DMS153 treated with DMSO at 0.1 percent for 48 hours (cell line): ENCODE measurements around the gene LGALS12.
"Not testable (repeated sequence)": the region's sequence is repeated elsewhere in the genome, so short reads cannot be mapped to it uniquely, and the experiment has no call there.

Experiments used
- DNase-seq: peaks from one replicate; lab custom pipeline; 2025; ENCODE audit not compliant: unreplicated experiment; lab: John Stamatoyannopoulos, UW

The LGALS12 gene

GRCh38 chr11:63504054-63504453 is 1.8 kb upstream of the LGALS12 start:
- DNase-seq = no peak

GRCh38 chr11:63504933-63505586 is 824 bp upstream of the LGALS12 start:
- DNase-seq = no peak

DNA sequence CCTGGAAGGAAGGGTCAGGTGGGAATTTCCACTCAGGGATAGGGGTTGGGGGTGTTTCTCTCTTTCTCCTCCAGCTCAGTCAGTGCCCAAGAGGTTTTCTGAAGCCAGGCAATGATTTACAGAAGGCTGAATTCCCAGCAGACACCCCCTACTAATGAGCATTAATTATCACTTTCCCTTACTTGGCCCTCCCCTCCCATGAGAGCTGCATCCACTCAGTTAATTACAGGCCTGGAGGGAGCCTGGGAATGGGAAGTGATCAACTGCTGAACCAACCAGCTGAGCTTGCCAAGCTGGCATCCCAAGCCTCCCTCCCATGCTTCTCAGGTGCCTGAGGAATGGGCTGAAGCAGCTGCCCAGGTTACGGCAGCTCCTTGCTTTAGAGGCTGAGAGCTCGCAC is 992 bp downstream of the LGALS12 start:
- DNase-seq = no peak

DNA sequence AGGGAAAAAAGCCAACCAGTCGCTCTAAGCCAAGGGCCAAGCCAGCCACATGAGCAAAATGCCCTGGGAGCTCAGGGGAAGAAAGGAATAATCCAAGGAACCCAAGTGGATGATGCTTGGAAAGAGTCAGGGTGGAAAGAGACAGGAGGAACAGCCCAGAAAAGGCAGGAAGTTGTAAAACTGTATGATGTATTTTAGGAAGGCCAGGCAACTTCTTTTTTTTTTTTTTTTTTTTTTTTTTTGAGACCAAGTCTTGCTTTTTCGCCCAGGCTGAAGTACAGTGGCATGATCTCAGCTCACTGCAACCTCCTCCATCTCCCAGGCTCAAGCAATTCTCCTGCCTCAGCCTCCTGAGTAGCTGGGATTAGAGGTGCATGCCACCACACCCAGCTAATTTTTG is 1.6 kb downstream of the LGALS12 start:
- DNase-seq = no peak

- DNase-seq = no peak
Observed at GRCh38 chr11:63508009-63508408, 2.1 kb downstream of the LGALS12 start.

- no peak for DNase-seq
Observed at GRCh38 chr11:63508745-63509144, 2.9 kb downstream of the LGALS12 start.

DNA sequence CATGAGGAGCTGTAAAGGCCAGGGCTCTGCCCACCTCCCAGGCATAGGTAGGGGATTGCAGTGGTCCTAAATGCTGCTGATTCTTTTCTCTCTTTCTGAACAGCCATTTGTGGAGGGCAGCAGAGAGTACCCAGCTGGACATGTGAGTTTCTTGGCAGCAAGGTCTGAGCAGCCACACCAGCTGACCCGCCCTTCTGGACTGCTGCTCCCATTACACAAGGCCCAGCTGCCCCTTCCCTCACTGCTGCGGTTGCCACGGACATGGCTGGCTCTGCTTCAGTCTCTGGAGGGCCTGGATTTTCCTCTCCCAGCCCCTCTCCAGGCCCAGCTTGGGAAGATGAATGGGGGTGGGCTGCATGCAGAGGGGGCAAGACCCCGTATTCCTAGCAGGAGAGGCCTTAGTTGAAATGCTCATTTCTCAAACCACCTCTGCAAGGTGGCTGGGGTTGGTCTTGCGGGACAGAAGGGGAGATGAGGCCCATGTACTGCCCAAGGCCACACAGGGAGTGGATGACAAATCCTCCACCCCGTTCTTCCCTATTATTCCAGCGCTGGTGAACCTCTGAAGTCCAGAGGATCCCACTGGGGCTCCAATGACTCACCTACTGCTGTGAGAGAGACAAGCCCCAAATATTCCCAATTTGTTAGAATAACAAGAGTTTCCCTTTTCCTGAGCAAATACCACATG is 4.6 kb downstream of the LGALS12 start:
- DNase-seq = no peak

DNA sequence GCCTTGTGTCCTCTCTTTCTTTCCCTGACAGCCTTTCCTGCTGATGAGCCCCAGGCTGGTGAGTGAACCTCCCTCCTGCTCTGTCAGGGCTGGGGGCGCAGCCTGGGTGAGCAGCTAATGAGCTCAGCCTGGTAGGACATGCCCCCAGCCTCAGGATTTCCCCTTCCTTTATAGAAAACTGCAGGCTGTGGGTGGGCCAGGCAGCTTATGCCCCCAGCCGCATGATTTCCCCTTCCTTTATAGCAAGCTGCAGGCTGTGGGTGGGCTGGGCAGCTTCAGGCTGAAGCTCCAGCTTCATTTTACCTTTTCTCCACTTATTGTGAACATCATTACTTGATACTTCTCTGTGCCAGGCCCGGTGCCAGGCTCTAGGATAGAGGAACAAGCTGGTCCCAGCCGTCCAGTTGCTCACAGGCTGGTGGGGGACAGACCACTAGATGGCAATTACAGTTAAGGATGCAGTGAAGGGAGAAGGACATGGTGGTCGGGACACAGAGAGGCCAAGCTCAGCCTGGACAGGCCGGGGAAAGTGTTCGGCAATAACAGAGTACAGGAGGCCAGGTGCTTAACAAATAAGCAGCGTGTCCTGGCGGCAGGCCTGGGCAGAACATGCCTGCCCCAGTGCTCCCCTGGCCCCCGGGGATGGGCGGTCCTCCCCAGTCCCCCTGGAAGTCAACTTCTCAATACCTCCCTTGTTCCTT is 5.3 kb downstream of the LGALS12 start:
- DNase-seq = no peak

GRCh38 chr11:63512816-63513215 is 6.9 kb downstream of the LGALS12 start:
- DNase-seq = no peak

- no peak for DNase-seq
Observed at GRCh38 chr11:63516109-63516508, 10.2 kb downstream of the LGALS12 start.

DNA sequence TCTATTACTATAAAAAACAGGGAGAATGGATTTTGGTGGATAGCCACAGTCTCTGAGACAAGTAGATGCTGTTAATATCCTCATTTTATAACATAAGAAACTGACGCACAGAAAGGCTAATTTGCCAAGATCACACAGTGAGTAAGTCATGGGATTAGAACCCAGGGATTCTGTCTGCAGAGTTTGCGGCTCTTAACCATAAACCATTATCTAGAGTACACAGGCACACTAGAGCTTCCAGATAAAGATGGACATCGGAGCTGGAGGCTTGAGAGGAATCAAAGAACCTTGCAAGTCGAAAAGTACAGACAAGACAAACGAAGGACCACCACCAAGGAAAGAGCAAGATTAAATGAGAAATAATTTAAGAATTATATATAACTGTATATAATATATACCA is 11.3 kb downstream of the LGALS12 start:
- DNase-seq = no peak

- DNase-seq = no peak
Observed at GRCh38 chr11:63518548-63518947, 12.7 kb downstream of the LGALS12 start.

DNA sequence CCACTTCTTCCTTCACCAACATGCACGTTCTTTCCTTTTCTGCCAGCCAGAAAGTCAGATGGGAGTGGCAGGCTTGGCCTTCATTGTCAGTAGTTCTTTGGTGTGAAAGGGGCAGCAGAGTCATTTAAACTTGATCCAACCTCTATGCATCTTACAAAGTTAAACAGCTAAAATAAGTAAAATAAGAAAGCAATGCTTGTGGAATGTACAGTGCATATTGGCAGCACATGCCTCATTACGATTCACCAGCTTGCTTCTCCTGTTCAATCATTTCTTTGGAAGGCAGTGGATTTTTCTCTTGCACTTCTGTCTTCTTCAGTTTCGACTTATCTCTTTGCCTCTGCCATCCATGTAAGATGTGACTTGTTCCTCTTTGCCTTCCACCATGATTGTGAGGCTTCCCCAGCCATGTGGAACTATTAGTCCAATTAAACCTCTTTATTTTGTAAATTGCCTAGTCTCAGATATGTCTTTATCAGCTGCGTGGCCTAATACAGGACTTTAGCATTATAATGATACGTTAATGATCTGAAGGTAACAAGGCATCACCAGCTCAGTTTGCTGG is 14.8 kb downstream of the LGALS12 start:
- no peak for DNase-seq

- no peak for DNase-seq
Observed at GRCh38 chr11:63521896-63522295, 16.0 kb downstream of the LGALS12 start.

DNA sequence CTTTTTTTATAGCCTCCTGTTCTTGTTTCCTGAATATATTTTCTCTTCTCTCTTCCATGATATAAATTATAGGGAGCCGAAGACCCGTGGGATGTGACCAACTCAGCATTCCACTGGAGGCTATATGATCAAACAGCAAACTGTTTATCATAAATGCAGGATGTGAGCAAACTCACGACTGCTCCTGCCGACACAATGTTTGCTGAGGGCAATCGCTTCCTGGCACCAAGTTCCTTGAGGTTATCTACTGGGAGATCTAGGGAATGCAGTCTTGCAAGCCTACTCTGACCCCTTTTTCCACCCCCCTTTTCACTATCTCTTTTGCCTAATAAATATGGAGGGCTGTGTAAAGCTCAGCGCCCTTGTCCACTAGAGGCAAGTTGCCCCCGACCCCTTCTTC is 17.3 kb downstream of the LGALS12 start:
- no peak for DNase-seq

GRCh38 chr11:63527667-63528066 is 21.8 kb downstream of the LGALS12 start:
- DNase-seq = no peak

- DNase-seq = not testable (repeated sequence)
Observed at GRCh38 chr11:63528156-63528555, 22.3 kb downstream of the LGALS12 start.

- DNase-seq = not testable (repeated sequence)
Observed at GRCh38 chr11:63528729-63529278, 22.9 kb downstream of the LGALS12 start.

GRCh38 chr11:63529373-63529772 is 23.5 kb downstream of the LGALS12 start:
- DNase-seq = not testable (repeated sequence)

- no peak for DNase-seq
Observed at GRCh38 chr11:63530021-63530420, 24.1 kb downstream of the LGALS12 start.

- DNase-seq = not testable (repeated sequence)
Observed at GRCh38 chr11:63531074-63531792, 25.3 kb downstream of the LGALS12 start.
